ENCODE results near the gene CHURC1.

Gene CHURC1

DNA sequence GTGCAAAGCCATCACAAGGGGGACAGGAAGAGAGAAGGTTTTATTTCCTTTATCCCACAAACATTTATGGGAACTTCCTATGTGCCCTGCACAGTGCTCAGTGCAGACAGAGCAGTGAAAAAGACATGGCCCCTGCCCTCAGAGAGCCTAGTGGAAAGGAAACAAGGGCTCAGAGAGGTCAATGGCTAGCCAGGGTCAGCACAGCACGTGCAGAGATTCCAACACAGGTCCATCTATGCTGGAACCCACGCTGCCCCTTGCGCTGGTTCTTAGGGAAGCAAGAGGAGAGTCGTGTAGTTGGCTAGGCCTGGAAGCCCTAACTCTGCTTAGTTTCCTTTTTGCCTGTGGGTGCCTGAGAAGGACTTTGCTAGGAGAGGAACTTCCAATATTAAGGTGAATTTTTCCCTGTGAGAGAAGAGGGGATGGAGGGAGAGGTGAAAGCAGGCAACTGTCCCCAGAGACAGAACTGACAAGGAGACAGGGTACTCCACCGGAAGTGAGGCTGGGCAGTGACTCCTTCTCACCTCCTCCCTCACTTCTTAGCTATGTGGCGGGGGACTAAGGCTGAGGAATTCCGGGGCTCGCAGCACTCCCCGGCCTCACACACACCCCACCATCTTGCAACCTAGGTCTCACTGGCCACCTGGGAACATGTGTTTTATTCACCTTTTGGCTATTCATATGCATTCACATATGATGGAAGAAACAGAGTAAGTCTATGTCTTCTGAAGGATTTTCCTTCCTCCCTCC, 40.4 kb downstream of the CHURC1 start:
- DNase-seq, result no peak

DNA sequence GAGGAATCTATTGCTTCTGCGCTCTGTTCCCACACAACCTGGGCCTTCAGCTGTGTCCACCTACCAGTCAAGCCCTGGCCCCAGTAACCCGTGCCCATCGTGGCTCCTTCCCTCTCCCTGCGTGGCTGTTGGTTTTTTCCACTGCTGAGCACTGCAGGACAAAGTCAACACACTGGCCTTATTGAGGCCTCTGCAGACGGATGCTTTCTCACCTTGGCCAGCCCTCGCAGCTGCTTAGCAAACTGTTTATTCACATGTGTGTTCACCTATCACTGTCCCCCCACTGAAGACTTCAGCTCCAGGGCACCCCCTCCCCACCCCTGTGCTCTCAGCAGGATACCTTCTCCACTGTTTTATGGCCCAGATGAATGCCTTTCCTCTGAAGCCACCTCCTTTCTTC, 41.0 kb downstream of the CHURC1 start:
- DNase-seq, result no peak

DNA sequence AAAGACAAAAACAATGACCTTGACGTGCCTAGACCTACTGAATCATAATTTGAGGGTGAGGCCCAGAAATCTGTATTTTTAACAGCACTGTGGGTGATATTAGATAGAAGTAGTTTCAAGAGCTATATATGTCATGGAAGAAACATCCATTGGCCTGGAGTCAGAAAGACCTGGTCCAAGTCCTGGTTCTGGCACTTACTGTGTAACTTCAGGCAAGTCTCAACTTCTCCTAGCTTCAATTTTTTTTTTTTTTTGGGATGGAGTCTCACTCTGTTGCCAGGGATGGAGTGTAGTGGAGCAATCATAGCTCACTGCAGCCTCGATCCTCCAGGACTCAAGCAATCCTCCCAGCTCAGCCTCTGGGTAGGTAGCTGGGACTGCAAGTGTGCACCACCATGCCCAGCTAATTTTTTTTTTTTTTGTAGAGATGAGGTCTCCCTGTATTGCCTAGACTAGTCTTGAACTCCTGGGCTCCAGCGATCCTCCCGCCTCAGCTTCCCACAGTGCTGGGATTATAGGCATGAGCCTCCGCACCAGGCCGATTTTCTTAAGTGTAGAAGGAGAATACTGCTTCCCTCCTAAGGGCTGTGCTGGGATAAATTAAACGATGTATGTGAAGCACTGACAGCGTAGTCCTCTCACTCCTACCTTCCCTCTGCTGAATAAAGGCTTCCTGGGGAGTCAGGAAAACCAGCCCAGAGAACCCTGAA, 42.6 kb downstream of the CHURC1 start:
- no peak for DNase-seq

DNA sequence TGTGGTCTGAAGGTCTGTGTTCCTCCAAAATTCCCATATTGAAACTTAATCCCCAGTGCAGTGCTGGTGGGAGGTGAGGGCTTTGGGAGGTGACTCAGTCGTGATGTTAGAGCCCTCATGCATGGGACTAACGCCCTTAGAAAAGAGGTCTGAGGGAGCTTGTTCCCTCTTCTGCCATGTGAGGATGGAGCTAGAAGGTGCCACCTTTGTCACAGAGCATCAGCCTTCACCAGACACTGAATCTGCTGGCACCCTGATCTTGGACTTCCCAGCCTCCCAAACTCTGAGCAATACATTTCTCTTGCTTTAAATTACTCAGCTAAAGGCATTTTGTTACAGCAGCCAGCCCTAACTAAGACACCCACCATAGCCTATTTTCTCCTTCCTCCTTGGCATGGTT, 43.9 kb downstream of the CHURC1 start:
- no peak for DNase-seq

DNA sequence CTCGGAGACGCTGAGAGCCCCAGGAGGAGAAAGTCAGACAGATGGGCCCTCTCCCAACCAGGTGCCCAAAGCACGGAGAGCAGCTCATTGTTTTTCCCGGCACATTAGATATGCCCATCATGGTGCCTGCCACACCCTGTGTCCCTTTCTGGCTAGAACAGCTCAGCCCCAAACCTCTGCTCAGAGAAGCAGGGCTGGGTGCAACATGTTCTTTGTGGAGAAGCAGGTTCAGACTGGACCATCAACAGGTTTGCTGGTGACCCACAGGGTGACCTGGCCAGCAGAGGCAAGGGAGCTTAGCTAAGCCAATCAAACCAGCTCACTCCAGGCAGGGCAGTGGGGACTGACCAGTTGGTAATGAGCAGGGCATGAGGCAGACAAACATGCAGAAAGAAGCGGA, 44.5 kb downstream of the CHURC1 start:
- DNase-seq, result no peak

DNA sequence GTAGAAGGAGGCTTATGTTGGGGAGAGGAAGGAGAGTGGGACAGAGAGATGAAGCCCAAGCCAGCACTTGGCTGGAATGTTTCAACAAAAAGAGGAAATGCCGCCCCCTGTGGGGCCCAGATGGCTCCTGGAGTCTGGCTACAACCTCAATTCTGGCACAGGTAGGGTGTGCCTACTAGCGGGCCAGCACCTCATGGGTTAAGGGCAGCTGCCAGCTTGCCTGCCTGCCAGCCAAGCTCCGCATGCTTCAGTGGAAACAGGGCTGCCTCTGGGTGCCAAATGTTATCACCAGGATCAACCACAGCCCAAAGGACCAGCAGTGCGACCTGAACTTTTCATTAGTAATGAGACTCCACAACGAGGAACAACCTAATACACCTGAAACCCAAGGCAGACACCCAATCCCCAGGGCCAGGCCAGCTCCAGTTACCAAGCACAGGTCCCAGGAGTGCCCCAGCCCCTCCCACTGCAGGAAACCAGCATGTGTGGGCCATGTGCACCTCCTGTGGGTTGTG, 46.6 kb downstream of the CHURC1 start:
- DNase-seq, result no peak

DNA sequence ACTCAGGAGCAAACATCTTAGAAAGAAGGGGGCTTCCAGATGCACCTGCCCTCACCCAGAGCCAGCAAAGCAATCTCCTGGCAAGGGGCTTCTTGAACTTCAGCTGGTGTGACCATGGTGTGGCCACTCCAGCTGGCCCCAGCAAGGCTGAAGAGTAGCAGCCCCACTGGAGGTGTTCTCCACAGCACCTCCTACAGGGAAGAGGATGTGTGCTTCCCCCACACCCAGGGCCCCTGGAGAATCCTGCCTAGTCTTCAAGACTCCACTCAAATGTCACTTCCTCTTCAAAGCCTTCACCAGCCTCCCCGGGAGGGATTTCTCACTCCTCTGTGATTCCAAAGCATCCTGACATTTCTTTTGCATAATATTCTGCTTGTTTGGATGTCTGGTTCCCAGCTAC, 49.4 kb downstream of the CHURC1 start:
- DNase-seq, result no peak

DNA sequence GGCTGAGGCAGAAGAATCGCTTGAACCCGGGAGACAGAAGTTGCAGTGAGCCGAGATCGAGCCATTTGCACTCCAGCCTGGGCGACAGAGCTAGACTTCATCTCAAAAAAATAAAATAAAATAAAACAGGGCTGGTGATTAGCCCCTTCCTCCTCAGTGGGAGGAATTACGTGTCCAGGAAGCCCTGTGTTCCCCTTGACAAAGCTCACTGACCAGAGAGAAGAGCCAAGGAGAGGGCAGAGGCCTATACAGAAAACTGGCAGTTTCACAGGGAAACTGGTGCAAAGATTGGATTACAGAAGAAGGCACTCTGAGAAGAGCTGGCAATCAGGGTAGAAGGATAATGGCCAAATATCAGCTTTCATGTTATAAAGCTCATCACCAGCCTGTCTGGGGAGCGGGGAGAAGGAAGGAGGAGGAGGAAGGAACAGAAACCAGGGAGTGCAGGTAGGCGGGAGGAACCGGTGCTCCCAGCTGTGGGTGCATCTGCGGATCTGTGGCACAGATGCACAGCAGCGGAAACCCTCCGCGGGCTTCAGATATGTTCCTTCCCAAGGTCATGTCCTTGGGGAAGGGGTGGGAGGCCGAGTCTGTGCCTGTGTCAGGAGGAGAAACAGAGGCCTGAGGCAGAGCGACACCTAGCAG, 51.2 kb downstream of the CHURC1 start:
- no peak for DNase-seq

DNA sequence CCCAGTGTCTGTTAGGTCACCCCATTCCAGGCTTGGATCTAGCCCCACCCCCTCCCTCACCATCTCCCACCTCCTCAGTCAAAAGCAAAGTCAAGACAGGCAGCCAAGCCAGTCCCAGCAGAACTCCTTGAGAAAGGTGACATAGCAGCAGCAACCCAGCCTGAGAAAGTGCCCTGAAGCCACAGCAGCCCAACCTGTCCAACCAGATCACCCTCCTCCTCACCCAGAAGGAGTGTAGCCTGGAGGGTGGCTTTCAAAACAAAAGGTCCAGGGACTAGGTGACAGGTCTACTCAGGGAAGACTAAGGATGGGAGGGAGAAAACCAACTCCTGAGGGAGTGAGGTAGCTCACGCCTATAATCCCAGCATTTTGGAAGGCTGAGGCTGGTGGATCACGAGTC, 52.7 kb downstream of the CHURC1 start:
- no peak for DNase-seq

DNA sequence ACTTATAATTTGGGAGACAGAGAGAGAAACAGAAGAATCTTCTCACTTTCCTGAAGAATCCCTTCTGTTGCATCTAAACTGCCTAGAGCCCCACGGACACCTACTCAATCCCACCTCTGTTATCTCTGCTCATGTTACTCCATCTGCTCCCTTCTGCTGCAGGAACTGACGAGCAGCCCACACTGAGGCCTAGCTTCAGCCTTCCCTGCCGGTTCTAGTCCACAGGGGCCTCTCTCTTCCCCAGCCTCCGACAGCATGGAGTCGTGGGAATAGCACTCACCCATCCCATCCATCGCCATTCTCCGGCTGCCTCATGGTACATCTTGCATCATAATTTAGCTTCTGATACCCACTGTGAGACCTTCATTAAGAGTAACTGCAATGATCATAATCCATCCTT, 53.9 kb downstream of the CHURC1 start:
- no peak for DNase-seq

DNA sequence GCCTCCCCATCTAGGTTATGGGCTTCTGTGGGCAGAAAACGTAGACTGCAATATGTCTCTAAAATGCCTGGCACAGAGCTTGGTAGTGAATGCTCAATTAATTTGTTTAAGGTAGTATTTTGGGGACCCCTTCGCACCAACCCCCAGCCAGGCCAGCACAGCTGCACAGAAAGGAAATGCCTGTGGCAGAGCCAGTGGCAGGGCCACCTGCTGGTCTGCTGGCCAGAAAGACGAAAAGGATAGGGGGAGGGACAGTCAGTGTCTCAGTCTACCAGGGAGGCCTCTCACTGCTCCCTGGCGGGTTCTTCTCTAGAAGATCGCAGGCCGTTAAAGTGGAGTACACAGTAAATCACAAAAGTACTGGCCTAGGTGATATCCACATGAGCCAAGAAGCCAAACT, 54.4 kb downstream of the CHURC1 start:
- DNase-seq, result no peak

DNA sequence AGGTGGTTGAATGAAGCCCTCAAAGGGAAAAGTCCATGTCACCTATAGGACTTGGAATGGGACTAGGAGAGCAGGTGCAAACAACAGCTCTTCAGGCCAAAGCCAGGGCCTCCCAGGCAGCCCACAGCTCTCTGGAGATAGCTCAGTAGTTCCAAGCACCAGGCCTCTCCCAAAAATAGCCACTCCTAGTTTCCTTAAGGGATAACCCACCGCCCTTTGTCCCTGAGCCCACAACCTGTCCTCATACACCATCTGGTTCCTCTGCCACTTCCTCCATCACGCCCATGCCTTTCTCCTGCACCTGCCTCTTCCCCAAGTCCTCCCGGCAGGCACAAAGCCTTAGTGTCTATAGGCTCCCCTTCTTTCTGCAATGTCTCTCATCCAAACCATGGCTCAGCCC, 55.8 kb downstream of the CHURC1 start:
- DNase-seq, result no peak

DNA sequence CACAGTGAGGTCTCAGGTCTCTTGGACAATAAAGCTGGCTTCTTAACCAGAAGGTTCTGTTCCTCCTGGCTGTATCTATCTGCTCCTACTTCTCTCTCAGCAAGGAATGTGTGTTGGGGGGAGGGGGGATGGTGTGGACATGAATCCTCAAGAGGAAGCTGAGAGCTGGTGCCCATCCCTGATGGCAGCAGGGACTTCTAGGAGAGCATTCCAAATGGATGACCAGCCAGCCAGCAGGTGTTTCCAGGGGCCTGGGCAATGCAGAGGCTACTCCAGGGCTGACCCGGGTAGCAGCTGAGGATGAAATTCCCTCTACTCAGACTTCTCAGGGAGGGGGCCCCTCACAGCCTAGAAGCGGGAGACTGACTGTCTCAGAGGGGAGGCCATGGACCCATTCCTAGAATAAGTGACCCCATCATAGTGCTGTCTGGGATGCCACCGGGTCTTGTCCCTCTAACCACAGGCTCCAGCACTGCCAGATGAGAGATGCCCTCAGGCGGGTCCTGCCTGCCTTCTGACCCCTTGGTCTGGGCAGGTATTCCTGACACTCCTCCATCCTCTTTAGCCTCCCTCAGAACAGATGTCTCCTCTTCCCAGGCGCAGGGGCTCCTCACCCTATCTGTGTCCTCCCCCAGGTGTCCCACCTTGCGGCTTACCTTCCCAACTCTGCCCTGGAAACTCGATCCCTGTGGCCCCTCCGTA, 56.7 kb downstream of the CHURC1 start:
- no peak for DNase-seq

DNA sequence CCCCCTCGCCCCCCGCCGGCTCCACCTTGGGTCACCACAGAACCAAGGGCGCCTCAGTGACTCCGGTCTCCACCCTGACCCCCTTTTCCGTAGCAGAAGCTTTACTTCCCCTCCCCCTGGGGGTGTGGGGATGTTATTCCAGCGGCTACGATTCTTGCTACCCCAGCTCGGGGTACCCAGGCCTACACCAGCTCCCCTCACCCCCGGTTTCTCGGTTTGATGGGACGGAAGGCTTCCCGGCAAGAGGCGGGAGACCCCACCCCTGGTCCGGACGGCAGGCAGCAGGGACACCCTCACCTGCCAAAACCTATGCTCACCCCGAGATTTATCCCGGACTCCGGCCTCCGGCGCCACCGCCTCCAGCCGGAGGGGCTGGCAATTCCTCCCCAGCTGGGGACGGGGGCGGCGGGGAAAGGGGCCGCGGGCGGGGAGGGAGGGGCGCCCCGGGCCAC, 57.3 kb downstream of the CHURC1 start:
- peak; percentile 61 for DNase-seq

DNA sequence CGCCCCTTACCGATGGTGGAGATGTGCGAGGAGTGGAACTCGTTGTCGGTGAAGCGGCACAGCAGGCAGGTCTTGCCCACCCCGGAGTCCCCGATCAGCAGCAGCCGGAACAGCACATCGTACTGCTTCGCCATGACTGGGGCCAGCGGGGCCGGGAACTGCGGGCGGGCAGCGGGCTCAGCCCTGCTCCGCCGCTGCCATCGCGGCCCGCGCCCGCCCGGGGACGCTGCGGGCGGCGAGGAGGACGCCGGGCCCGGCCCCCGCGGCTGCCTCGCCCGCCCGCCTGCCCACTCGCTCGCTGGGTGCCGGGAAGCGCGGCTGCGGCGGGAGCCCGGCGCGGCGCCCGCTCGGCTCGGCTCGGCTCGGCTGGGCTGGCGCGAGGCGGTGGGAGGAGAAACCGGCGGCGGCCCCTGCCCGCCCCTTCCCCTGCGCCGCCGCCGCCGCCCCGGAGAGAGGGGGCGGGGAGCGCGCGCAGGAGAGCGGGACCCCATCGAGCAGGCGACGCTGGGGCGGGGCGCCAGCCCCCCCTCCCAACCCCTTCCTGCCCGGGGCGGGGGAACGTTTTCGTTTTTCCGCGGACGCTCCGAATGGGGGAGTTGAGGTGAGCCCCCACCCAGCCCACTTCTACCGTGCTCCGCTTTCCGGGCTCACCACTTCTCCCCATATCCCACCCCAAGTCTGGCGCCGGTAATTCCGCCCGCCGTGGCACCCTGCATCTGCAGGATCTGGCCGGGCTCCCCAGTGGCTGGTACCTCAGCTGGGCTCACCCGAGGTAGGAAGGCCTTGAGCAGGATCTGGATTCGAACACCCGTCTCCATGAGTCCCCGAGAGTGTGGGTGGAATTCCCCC, 57.9 kb downstream of the CHURC1 start, which contains the start of gene RAB15:
Gene RAB15, minus strand, starts transcription at position 394 of the 849 bp plus-strand sequence. Its CDS starts 260 bp downstream, at position 134.
- peak; percentile 72 for DNase-seq

DNA sequence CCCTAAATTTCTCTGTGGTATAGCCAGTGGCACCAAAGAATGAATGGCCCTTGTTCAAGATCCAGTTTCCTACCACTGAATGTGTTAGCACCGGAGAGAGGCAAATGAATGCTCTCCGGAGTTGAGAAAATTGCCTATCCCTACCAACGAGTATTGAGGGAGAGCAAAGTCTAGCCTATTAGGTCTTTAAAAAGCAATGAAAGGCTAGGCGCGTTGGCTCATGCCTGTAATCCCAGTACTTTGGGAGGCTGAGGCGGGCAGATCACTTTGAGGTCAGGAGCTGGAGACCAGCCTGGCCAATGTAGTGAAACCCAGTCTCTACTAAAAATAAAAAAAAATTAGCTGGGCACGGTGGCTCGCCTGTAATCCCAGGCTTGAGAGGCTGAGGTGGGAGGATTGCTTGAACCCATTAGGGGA, 58.8 kb downstream of the CHURC1 start:
- no peak for DNase-seq

DNA sequence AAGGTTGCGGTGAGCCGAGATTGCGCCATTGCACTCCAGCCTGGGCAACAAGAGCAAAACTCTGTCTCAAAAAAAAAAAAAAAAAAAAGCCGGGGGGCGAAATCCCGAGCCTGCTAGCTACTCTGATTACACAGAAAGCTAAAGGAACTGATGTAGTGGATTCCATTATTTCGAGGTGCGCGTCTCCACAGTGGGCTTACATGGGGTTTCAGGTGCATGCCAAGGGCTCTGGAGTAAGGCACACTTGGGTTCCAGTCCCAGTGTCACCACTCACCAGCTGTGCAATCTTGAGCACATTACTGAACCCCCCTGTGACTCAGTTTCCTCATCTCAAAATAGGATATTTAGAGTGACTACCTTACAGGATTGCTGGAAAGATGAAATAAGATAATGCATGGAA, 59.6 kb downstream of the CHURC1 start:
- DNase-seq, result no peak

DNA sequence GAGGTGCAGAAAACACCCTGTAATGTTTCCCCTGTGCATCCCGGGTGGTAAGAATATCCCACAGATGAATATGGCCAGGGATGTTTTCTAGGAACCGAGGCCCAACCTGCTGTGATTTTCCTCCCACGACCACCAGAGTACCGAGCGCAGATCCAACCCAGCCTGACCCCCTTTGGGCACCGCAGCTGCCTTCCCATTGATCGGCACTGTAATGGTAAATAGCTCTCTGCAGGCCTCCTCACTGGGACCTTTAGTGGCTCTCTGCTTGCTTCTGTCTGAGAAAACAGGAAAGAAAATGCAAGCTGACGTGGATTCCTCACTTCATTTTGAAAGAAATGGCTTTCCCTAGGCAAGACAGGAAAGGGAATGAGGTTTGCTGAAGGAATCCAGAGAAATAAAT, 60.3 kb downstream of the CHURC1 start:
- DNase-seq, result no peak

DNA sequence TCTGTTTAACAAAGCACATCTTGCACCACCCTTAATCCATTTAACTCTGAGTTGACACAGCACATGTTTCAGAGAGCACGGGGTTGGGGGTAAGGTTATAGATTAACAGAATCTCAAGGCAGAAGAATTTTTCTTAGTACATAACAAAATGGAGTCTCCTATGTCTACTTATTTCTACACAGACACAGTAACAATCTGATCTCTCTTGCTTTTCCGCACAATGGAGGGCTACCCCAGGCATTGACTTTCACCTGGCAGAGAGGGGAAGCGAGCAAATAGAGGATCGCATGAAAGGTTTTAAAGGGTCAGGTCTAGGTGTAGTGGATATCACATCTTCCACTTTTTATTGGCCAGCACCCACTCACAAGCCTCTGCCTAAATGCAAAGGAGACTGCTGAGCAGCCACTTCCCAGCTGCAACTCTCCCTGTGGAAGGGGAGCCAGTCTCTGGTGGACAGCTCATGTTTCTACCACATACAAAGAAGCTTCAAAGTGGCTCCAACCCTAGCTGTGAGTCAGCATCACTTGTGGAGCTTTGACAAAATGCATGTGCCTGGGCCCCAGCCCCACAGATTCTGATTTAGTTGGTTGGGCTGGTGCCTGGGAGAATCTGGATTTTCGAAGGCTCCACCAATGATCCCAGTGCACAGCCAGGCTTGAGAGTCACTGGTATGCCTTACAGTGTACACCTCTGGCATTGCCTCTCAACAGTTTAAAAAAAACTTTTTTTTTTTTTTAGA, 65.2 kb downstream of the CHURC1 start:
- DNase-seq, result no peak

DNA sequence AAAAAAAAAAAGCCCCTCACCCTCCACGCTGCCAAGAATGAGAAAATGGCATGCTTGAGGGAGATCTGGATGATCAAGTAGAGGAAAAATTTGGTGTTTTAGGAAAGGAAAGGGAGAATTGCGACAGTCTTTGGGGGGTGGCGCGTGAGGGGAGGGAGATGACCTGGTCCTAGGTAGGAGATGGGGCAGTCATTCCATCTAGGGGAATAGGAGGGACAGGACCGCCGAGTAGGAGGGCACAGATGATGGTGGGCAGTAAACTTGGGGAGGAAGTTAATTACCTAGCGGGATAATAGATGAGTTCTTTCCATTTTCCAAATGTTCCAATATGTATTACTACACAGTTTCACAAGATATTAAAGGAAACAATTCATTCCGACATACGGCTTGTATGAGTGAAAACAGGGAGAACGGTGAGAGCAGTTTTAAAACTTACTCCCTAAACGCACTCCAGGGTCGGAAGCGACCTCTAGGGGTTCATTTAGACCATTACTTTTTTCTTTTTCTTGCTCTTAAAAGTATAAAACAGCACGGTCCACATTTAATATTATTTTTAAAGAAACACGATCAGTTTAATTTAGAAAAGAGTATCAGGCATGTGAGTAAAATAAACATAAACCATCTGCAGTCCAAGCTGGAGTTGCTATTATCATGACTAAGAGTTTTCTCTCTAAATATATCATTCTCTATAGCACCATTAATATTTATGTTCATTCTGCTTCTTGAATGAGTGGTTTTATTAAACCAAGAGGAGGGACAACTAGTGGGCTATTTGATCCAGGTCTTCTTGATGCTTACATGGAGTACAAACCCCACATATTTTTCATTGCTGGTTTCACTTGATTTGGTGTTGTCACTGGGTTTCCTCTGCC, 69.4 kb downstream of the CHURC1 start:
- DNase-seq, result peak; percentile 58
